ENCODE results near the gene DIP2C.

The DIP2C gene

DNA sequence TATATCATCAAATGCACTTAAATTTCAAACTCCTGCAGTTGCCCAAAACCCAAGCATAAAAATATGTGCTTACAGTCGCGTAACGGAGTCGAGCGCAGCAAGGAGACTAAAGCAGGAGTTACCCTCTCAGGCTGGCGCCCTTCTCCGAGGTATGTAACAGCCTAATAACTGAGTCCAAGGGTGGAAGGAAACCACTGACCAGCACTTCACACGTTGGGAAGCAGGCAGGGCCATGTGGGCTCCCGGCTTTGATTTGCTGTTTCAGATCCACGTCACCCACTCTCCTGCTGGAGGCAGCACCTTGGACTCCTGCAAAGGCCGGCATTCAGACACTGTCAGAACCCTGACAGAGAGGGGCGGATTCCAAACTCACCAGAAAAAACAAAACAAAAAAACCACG, 123.8 kb downstream of the DIP2C start:
- DNase-seq = no peak

DNA sequence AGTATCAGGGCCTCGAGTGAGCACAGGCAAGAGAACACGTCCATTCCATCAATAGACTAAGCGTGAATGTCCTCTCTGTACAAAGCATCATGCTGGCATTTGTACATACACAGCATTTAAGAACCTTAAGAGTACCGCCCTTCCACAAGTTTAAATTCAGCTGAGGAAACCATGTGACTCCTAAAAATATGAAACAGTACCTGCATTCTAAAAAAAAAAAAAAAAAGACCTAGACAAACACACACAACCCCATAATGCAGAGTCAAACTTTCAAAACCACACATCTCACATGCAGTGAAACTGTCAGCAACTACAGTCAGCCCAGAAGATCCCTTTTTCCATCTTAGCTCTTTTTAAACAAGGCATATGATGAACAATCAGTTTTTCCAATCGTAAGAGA, 124.3 kb downstream of the DIP2C start:
- no peak for DNase-seq

DNA sequence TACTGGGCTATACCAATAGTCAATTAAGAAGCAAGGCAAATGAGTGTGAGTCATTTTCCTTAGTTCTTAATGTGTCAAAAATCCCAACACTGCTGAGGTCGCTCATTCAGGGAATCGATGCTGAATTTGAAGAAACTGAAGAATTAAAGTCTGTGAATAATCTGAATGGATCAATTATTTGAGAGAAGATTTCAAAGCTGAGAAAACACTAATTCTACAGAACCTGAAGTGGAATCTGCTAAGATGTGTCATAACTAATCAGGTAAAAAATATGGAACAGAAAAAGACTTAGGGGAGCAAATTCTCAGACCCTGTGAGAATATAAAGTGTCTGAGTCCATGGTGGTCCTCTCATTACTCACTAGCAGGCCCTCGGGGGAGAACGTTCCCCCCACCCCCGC, 125.6 kb downstream of the DIP2C start:
- no peak for DNase-seq

DNA sequence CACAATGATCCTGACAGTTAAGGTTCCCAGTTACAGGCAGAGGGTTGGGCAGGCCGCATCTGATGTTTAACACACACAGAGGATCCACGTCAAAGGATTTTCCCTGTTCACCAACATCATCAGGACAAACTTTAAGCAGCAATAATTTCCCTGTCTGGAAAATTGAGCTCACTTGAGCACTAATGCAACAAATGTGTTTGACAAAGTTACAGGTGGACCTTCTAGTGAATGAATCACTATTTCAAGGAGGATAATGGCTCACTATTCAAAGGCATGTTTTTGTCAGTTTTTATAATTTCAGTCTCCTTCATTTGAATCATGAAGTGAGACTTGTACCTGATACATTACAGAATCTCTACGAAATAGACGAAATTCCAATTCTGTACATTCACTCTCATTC, 127.3 kb downstream of the DIP2C start:
- no peak for DNase-seq

DNA sequence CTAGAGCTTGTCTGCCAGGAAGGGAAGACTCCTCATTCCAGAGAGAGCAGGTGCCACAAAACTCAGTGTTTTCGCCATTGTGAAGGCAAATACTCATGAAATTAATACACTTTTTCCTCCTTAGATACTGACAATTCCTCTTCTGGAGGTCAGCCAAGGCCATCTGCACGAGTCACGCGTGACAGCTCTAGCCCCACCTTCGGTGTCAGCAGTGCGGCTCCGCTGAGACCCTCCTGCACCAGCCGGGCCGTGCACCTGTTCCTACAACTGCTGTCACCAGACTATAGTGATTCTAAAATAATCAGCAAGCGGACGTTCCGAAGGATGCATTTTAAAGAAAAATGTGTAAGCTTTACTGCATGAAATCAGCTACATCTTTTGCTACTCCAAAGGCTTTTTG, 127.7 kb downstream of the DIP2C start:
- no peak for DNase-seq

DNA sequence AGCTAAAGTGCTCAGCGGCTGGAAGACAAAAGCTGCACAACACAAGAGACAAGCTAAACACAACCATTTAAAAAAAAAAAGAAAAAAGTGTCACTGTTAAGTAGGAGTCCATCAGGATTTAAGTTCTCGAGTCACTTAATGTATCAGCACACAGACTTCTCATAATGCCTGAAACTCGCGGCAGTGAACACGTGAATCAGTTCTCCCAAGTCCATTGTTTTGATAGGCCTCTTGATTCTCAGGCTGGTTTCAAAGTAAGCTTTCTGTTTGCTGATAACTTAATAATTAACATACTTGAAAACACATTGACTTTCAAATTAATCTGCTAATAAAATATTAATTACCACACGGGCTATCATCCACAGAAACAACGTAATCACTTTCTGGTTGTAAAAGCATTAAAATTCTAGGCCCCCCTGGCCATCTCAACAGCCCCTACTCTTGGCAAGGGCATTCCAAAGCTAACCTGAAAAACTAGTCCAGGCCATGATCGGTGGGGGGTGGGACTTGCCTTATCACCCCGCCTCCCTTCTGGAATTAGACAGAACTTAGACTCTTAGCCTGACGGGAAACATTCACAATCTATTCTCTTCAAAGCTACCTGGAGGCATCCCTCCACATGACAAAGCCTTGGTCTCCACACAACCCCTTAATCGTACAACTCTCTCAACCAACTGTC, 129.0 kb downstream of the DIP2C start:
- DNase-seq = no peak

DNA sequence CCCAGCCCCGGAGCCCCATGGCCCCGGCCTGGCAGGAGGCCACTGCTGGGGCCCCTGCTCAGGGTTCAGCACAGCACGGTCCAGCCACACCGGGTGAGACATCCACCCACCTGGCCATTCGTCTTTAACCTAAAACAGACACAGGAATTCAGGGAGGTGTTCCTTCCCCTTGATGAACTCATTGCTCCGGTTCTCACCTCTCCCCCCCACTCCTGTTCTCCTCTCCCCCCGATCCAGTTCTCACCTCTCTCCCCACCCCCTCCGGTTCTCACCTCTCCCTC, 129.8 kb downstream of the DIP2C start:
- DNase-seq = no peak

DNA sequence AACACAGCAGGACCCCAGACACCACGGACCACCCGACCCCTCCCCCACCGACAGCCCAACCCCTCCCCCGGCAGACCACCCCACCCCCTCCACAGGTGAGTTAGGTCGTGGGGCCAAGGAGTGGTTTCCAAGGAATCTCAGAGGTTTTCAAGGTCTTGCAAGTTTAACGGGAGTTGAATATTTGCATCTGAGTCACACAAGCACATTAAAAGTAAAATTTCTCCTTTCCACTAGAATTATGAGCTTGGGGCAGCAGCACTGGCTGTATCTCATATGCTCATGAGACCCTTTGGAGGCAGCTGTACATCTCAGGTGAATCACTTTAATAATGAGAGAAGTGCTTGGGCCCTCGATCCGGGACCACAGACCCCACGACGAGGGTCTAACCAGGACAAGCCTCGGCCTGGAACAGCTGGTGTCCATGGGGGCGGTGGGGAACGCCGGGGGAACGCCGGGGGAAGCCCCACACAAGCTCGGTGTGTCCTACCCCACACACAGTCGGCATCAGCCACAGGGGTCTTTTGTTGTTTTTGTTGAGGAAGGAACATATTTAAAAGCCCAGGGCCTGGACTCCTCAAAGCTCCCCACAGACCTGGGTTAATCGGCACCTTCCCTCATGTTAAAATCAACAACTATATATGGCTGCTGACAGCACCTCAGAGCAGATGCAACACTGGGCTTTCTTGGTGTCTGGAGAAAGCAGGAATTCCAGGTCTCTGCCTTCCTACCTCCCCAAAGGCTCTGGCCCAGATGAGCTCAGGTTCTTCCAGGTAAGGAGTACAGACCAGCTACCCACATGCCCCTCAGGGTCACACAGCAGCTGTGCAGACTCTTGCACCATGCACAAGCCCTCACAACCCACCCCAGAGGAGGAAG, 130.3 kb downstream of the DIP2C start:
- no peak for DNase-seq

DNA sequence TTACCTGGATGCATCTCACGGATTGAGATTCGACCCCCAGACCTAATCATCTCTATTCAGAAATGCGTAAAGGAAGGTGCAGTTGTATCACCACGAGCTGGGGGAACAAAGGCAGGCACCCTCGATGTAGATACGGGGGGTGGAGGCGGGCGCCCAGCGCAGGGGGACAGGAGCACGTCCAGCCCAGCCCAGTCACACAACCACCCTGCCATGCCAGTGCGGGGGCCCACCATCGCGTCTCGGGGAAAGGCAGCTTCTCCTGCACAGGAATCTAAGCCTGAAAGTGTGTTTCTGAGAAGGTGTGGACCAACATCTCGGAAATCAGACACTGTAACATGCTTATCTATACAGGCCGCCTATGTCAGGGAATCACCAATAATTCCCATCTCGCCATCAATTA, 131.1 kb downstream of the DIP2C start:
- DNase-seq = no peak

DNA sequence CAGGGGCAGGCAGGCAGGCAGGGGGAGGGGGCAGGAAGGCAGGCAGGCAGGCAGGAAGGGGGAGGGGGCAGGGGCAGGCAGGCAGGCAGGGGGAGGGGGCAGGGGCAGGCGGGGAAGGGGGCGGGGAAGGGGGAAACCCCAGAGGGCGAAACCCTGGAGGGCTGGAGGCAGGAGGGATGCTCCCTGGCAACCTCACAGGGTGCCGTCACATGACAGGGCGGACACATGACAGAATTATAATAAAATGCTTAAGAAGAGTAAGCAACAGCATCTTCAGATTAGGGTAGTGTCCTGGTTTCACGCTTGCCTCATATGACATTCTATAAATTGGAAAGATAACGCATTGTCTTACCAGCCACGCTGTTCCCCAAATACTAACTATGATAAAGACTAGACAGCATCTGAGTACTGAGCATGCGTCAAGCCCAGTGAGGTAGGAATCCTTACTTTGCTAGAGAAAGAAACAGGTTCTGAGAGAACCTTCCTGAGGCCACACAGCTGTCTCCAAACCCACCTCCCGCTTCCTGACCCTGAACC, 131.6 kb downstream of the DIP2C start:
- DNase-seq = no peak

DNA sequence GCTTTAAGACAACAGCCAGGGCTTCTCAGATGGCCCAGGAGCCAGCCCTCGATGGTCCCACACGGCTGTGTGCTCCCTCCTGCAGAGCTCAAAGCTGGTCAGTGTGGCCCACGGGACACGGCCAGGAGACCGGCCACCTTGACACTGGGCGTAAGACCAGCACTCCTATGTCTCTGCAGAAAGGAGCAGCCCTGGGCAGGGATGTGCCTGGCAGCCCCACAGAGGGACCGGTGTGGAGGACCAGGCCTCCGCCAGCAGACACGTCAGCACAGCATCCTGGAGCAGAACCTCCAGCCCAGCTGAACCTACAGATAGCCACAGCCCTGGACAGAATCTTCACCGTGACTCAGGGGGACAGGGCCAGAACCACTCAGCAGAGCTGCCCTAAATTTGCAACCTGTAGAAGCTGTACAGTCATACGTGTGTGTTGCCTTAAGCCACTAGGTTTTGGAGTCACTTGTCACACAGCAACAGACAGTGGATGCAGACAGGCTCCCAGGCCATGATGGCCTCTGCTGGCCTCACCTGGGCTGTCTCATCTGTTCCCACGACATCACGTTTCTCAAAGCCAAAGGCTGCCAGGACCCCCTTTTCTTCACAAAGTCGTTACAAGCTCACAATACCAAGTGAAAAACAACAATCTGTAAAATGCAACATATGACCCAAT, 132.4 kb downstream of the DIP2C start:
- no peak for DNase-seq

DNA sequence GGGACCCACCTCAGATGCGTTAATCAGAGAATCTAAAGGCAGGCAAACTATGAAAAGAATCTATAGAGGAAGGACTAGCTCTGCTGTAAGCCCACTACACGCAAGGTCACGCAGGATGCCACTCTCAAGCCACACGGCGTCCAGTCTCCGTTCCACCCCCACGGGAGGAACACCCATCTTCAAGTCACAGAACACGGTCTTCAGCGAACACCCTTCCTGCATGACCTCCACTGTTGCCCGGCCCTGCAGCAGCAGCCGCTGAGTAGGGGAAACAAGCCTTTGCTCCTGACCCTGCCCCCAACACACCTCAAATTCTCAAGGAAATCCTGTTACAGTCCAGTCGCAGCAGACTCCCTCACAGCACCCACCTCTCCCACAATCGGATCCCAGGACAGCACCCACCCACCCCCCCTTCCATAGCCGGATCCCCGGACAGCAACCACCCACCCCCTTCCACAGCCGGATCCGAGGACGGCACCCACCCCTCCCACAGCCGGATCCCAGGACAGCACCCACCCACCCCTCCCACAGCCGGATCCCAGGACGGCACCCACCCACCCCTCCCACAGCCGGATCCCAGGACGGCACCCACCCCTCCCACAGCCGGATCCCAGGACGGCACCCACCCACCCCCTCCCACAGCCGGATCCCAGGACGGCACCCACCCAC, 133.7 kb downstream of the DIP2C start:
- no peak for DNase-seq

DNA sequence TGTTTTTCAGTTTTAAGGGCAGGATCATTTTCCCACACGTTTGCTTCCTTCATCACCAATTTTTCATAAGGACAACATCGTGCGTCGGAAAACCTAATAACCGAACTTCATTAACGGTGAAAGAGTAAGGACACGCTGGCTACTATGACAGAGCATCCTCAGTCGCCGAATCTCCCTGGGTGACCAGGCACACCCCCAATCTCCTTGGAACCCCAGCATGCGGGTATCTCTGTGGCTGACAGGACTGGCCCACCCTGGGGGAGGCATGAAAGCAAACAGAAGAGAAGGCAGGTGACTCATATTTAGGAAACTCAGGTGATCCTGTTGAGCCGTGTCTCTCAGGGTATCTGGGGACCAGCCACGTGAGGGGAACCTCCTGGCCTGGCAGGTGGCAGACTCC, 134.2 kb downstream of the DIP2C start:
- no peak for DNase-seq

DNA sequence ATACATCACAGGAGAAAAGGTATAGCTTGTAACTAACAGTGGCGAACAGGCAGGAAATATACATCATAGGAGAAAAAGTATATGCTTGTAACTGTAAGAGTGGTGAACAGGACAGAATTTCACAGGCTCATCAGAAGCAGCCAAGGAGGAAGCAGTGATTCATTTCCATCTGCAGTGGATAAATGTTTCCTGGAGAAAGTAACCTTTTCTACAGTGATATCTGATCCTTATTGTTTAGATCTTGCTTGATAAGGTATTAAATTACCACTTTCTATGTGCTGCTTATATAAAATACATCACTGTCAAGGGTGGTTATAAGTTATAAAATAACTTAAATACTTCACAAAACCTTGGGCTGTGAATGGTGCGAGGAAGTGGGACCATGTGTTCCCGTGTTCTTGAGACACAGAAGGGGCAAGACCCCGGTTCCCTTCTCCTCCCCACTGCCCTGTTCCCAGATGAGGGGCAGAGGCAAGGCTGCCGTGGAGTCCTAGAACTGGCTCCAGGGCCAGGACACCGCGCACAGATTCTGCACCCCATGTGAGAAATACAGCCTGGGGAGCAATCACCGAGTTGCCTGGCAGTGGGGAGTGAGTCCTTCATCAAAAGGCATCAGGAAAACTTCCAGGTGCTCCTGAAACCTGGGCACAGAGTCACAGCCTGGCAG, 135.2 kb downstream of the DIP2C start:
- DNase-seq = no peak

DNA sequence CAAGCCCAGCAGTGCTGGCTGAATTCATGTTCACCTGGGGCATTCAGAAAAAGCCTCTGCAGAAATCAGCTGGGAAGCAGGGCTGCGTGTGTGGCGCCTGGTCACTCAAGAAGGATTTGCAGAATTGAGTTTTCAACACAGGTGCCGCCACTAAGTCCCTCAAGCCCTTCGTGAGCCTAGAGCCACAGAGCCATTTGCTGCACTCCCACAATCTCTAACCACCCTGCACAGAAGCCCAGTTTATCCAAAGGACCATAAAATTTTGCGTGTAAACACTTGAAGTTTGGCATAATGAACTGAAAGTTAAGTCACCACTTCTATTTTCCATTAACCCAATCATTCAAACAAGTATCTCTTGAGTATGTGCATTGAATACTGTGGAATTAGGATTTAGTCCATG, 136.2 kb downstream of the DIP2C start:
- no peak for DNase-seq

DNA sequence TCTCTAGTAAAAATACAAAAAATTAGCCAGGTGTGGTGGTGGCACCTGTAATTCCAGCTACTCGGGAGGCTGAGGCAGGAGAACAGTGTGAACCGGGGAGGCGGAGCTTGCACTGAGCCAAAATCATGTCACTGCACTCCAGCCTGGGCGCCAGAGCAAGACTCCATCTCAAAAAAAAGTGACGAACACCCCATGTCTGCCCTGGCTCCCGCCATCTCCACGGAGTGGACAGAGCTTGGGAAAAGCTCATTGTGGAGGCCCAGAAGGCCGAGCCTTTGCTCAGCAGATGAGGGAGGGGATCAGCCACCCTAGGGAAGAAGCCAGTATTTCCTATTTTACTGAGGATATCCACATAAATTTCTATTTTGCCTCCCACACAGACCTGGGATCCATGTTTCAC, 136.8 kb downstream of the DIP2C start:
- no peak for DNase-seq

DNA sequence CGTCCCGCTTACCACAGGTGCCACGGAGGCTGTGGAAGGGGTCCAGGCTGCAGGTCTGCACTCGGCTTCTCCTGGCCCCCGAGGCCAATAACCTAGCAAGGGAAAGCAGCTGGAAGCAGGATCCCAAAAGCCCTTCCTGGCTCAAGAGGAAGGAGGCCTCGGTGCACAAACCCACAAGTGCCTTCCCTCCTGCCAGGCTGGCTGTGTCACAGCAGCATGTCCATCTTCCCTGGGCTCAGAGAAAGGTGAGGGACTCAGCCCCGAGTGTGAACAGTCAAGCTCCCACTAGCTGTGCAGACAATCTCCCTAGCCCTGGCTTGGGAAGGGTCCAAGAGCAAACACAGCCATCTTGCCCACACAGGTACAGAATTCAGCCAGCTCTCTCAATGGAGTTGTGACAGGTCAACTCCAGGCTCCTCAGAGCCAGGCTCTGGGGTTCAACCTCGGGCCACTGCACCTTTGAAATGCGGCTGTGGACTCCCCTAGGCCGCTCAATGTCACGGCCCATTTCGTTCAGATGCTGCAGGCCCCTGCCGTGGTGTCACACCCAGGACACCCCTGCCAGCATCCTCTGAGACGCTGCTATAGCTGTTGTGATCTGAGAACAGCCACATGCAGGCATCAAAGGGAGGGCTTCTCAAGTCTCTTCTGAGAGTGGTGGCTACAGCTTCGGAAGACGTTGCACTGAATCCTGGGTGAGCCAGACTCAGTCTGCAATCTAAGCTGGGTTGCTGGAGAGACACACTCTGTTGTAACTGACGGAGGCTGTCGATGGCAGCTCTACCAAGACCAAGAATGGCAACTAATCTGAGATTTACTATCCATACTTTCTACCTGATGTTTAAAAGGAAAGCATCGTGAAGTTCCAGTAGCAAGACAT, 137.9 kb downstream of the DIP2C start:
- no peak for DNase-seq

DNA sequence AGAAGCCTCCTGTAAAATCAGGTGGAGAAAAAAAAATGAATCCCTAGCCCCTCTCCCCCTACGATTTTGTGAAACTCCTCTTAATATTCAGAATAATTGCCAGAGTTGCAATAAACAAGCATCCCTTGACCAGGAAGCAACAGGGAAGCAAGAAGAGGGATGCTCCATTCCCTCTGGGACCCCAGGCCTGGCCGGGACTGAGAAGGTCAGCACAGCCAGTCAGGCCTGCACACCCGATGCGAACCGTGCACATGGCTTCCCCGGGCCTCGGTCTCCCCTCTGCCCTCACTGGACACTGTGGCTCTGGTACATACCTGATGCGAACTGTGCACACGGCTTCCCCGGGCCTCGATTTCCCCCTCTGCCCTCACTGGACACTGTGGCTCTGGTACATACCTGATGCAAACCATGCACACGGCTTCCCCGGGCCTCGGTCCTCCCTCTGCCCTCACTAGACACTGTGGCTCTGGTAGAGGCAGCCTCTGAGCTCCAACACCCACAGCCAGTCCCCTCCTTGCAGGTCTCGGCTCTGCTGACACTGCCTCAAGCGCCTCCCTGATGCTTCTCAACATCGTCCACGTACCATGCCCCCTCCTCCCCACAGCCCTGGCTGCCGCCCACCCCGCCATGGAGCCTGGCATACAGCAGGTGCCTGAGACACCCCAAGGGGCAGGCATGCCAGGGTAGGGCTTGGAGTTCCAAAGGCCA, 138.6 kb downstream of the DIP2C start:
- DNase-seq = no peak

DNA sequence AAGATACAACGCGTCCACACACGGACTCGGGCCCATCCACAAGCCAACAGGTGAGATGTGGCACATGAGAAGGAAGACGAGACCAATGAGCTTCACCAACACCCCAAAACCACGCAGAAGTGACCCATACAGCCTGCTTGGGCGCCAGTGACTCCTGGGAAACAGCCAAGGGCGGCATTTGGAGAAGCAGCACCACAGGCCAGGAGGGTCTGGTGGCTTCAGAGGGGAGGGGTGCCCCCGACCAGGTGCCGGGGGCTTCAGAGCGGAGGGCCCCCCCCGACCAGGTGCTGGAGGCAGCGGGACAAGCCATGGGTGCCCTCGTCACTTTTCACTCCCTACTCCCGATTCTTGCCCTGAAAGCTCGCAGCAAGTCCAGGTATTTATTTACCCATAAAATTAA, 140.1 kb downstream of the DIP2C start:
- no peak for DNase-seq

DNA sequence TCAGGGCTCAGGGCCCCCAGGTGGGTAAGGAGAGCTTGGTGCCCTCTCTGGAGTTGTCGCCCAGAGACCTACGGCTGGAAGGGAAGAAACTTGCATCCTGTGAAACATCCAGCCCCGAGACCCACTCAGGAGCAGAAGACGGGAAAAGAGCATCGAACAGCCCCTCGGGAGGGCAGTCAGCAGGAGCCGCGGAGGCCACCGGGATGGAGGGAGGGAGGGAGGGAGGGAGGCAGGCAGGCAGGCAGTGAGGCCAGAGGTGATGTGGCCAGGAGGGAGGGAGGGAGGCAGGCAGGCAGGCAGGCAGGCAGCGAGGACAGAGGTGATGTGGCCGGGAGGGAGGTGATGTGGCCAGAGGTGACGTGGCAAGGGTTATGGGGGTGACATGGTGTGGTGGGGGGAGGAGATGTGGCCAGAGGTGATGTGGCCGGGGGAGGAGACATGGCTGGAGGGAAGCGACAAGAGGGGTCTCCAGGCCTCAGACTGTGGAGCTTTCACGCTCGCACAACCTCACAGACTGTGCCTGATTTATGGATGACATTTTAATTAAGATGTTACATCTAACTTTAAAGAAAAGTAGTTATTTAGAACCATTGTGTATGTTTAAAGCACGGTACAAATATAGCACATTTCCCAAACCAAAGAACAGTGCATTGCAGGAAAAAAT, 141.1 kb downstream of the DIP2C start:
- no peak for DNase-seq
